Nephron (organoid): ENCODE measurements around the gene GABRA1.

Experiments
- H3K27ac Mint-ChIP-seq, 3 experiments: 2 replicates each; pipeline ENCODE4 v1.8.0; 2020; ENCODE audit warnings: mixed read lengths in 3 of 3, mild to moderate bottlenecking in 2 of 3, moderate library complexity in 1 of 3
- H3K27me3 Mint-ChIP-seq: 2 replicates; pipeline ENCODE4 v1.8.0; 2021; ENCODE audit warnings: low read depth, mild to moderate bottlenecking, moderate library complexity, mixed read lengths
- H3K36me3 Mint-ChIP-seq: 2 replicates; pipeline ENCODE4 v1.8.0; 2020; ENCODE audit warnings: low read depth, mixed read lengths
- H3K4me1 Mint-ChIP-seq: 2 replicates; pipeline ENCODE4 v1.8.0; 2020; ENCODE audit warnings: mixed read lengths
- H3K4me3 Mint-ChIP-seq, 3 experiments: 2 replicates each; pipeline ENCODE4 v1.8.0; 2020; ENCODE audit warnings: mild to moderate bottlenecking in 3 of 3, mixed read lengths in 3 of 3, moderate library complexity in 2 of 3
- H3K9me3 Mint-ChIP-seq: 2 replicates; pipeline ENCODE4 v1.8.0; 2020; ENCODE audit warnings: mixed read lengths
- TF ChIP-seq, protein P1 (sequence below), 3 experiments: fragments of 200-600 bp; sonication (generic); IDR thresholded peaks; one replicate each; pipeline ENCODE4 v1.5.0; 2021; ENCODE audit warnings: antibody characterized with exemption in 3 of 3; ENCODE audit not compliant: unreplicated experiment in 3 of 3

GABRA1 gene

DNA sequence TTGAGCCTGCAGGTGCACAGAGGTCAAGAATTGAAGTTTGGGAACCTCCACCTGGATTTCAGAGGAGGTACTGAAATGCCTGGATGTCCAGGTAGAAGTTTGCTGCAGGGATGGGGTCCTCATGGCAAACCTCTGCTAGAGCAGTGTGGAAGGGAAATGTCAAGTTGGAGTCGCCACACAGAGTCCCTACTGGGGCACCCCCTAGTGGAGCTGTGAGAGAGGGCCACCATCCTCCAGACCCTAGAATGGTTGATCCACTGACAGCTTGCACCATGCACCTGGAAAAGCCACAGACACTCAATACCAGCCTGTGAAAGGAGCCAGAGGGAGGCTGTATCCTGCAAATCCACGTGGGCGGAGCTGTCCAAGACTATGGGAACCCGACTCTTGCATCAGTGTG, 78.0 kb downstream of the GABRA1 start:
- Mint-ChIP-seq H3K4me1 (no peaks in the 10 kb centered on the region), H3K4me3 (no peak overlapping the region)

DNA sequence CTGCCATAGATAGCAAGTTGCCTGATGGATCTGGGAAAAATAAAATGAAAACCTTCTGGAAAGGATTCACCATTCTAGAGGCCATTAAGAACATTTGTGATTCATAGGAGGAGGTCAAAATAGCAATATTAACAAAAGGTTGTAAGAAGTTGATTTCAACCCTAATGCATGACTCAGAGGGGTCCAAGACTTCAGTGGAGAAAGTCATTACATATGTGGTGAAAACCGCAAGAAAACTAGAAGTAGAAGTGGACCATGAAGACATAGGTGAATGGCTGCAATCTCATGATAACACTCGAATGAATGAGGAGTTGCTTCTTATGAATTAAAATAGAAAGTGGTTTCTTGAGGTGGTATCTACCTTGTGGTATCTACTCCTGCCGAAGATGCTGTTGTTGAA, 86.6 kb downstream of the GABRA1 start:
- Mint-ChIP-seq H3K27me3 (no peaks in the 10 kb centered on the region), H3K4me1 (no peaks in the 10 kb centered on the region), H3K36me3 (no peaks in the 10 kb centered on the region), H3K4me3 (no peak overlapping the region), H3K9me3 (no peaks in the 10 kb centered on the region), H3K27ac (no peak overlapping the region)
- TF ChIP-seq, protein P1, sequence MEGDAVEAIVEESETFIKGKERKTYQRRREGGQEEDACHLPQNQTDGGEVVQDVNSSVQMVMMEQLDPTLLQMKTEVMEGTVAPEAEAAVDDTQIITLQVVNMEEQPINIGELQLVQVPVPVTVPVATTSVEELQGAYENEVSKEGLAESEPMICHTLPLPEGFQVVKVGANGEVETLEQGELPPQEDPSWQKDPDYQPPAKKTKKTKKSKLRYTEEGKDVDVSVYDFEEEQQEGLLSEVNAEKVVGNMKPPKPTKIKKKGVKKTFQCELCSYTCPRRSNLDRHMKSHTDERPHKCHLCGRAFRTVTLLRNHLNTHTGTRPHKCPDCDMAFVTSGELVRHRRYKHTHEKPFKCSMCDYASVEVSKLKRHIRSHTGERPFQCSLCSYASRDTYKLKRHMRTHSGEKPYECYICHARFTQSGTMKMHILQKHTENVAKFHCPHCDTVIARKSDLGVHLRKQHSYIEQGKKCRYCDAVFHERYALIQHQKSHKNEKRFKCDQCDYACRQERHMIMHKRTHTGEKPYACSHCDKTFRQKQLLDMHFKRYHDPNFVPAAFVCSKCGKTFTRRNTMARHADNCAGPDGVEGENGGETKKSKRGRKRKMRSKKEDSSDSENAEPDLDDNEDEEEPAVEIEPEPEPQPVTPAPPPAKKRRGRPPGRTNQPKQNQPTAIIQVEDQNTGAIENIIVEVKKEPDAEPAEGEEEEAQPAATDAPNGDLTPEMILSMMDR (IDR thresholded peaks at IDR 0.05; ENCODE audit: unreplicated experiment in 3 of 3) = no peak

More for the DNA sequence above, 78.0 kb downstream of the GABRA1 start:
- no peaks in the 10 kb centered on the region for H3K9me3 Mint-ChIP-seq
- H3K36me3 Mint-ChIP-seq = no peaks in the 10 kb centered on the region
- TF ChIP-seq, protein P1 (IDR thresholded peaks at IDR 0.05; ENCODE audit: unreplicated experiment in 3 of 3) = no peak
- H3K27ac Mint-ChIP-seq = no peak overlapping the region
- H3K27me3 Mint-ChIP-seq = no peaks in the 10 kb centered on the region

DNA sequence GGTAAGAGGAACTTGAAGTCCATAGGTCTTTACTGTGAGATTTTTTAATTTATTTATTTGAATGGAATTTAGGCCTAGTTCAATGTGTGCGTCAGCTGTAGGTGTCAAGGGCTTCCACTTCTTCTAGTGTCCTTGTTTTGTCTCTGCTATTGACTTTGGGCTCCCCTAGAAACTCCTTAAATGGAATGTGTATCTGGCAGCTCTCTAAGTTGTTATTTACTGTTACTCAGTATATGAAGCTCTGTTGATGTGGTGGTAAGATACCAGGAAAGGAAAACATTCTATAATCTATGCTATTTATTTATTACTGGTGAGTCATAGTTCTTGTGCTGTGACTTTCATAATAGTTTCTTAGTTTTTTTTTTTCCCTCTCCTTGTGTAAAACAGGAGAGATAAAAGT, 97.1 kb downstream of the GABRA1 start:
- TF ChIP-seq, protein P1 (IDR thresholded peaks at IDR 0.05; ENCODE audit: unreplicated experiment in 3 of 3) = no peak
- H3K9me3 Mint-ChIP-seq = no peaks in the 10 kb centered on the region
- H3K27me3 Mint-ChIP-seq = no peaks in the 10 kb centered on the region
- no peaks in the 10 kb centered on the region for H3K36me3 Mint-ChIP-seq
- H3K4me3 Mint-ChIP-seq = no peak overlapping the region
- H3K4me1 Mint-ChIP-seq = no peaks in the 10 kb centered on the region
- no peak overlapping the region for H3K27ac Mint-ChIP-seq

DNA sequence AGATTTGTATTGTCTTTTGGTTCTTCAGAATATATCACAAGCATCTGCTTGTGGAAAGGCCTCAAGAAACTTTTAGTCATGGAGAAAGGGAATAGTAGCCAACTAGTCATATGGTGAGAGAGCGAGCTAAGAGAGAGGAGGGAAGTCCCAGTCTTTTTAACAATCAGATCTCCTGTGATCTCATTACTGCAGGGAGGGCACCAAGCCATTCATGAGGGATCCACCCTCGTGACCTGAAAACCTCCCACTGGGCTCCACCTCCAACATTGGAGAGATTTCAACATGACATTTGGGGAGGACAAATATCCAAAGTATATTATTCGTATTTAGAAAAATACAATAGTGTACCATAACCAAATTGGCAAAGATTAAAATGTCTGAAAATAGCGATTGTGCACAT, 99.0 kb downstream of the GABRA1 start:
- TF ChIP-seq, protein P1 (IDR thresholded peaks at IDR 0.05; ENCODE audit: unreplicated experiment in 3 of 3) = no peak
- H3K4me1 Mint-ChIP-seq = no peaks in the 10 kb centered on the region
- H3K27ac Mint-ChIP-seq = no peak overlapping the region
- no peaks in the 10 kb centered on the region for H3K27me3 Mint-ChIP-seq
- no peaks in the 10 kb centered on the region for H3K9me3 Mint-ChIP-seq
- no peaks in the 10 kb centered on the region for H3K36me3 Mint-ChIP-seq
- H3K4me3 Mint-ChIP-seq = no peak overlapping the region
